Measurements from ENCODE around the gene PCNX2. TPM values are rescaled to one million over a fixed set of nuclear protein-coding genes. Genes with fewer than 3 reads are reported as not detected.

The PCNX2 gene
- total and polyA plus RNA-seq, 2 of the 8 experiments (the other 6 are each of a cell fraction or from before 2014, with no cell fraction given): 46.1 to 57.6 TPM

- H3K14ac ChIP-seq (ENCODE audit: insufficient read length): no peak overlapping the region
- DNase-seq (ENCODE audit: low read depth in 1 of 2, low spot score in 2 of 2): no peak
- no peak for FAIRE-seq
- no peak overlapping the region for H2BK15ac ChIP-seq (ENCODE audit: low read length)
- no peak overlapping the region for H2BK5ac ChIP-seq (ENCODE audit: low read depth, low read length)
- H3K23me2 ChIP-seq (ENCODE audit: low read depth, low read length): no peaks in the 10 kb centered on the region
- no peak overlapping the region for H4K8ac ChIP-seq (ENCODE audit: extremely low read depth, insufficient read depth, low read length)
- ChIA-PET CTCF (ENCODE audit: partially characterized antibody) (interaction anchor here (1.0 kb wide), 2 partner anchors 9 to 405 kb away, joined by 3 to 4 read pairs; no protein-coding TSS in a partner anchor), POLR2A (ENCODE audit: partially characterized antibody) (no interaction called here)
- no peaks in the 10 kb centered on the region for H3K79me1 ChIP-seq (ENCODE audit: low read depth, low read length)
- no peak overlapping the region for H2AK5ac ChIP-seq (ENCODE audit: low read depth, low read length)
- H4K5ac ChIP-seq (ENCODE audit: insufficient read length, low read depth, low read length): no peak overlapping the region
- H3K4me3 ChIP-seq (ENCODE audit: extremely low read depth in 1 of 4, insufficient read depth in 2 of 4, low read depth in 3 of 4, low read length in 4 of 4): no peak overlapping the region
- H4K91ac ChIP-seq (replicated peaks; ENCODE audit: insufficient read length, low read length): no peak overlapping the region
- no peaks in the 10 kb centered on the region for H3K9me3 ChIP-seq (ENCODE audit: insufficient read depth in 2 of 2, low read depth in 1 of 2, low read length in 1 of 2)
- no peak overlapping the region for H3K56ac ChIP-seq (replicated peaks; ENCODE audit: insufficient read length, low read depth, low read length)
- no peak overlapping the region for H3K4me2 ChIP-seq (ENCODE audit: insufficient read depth in 1 of 2, low read depth in 2 of 2, low read length in 2 of 2)
- H2BK20ac ChIP-seq (ENCODE audit: low read length): no peak overlapping the region
- no peak overlapping the region for H3K18ac ChIP-seq (ENCODE audit: extremely low read depth, low read length)
- no peaks in the 10 kb centered on the region; a peak in 2 of 8 replicates for H3K36me3 ChIP-seq (ENCODE audit: control insufficient read depth in 2 of 4, insufficient read depth in 4 of 4, low read length in 3 of 4)
- H2AFZ ChIP-seq (ENCODE audit: low read length): no peak overlapping the region
- no peaks in the 10 kb centered on the region for H3K79me2 ChIP-seq (ENCODE audit: control insufficient read depth in 1 of 2, insufficient read depth in 2 of 2, low read length in 2 of 2)
- no peaks in the 10 kb centered on the region for H3K27me3 ChIP-seq (replicated peaks in 1 of 4; ENCODE audit: control insufficient read depth in 3 of 4, extremely low read depth in 1 of 4, insufficient read depth in 3 of 4, low read length in 3 of 4)
- no peaks in the 10 kb centered on the region for H4K20me1 ChIP-seq (replicated peaks in 1 of 2; ENCODE audit: control insufficient read depth in 1 of 2, insufficient read depth in 2 of 2, low read length in 2 of 2)
- H3K9ac ChIP-seq (replicated peaks in 1 of 4; ENCODE audit: extremely low read depth in 1 of 4, low read depth in 3 of 4, low read length in 3 of 4): no peak overlapping the region
- no peak overlapping the region for H2BK12ac ChIP-seq (ENCODE audit: low read depth, low read length)
- H3K4me1 ChIP-seq (replicated peaks in 1 of 4; ENCODE audit: control insufficient read depth in 3 of 4, insufficient read depth in 4 of 4, low read length in 3 of 4): no peaks in the 10 kb centered on the region
- no peak overlapping the region for H3K27ac ChIP-seq (ENCODE audit: low read depth, low read length)
- no peak overlapping the region for H2BK120ac ChIP-seq (replicated peaks; ENCODE audit: low read depth, low read length)
- no peak overlapping the region for H3K23ac ChIP-seq (ENCODE audit: insufficient read length)
- H3K4ac ChIP-seq (replicated peaks; ENCODE audit: insufficient read length, low read depth, low read length): no peak overlapping the region
- TF ChIP-seq CTCF (IDR thresholded peaks at IDR 0.05; ENCODE audit: control extremely low read depth in 1 of 3, insufficient read depth in 1 of 3, low read depth in 1 of 3, low read length in 3 of 3): no peak
- no peak for TF ChIP-seq MAFK (IDR thresholded peaks at IDR 0.05; ENCODE audit: low read depth, low read length)
- no peak for TF ChIP-seq EGR1 (IDR thresholded peaks at IDR 0.05; ENCODE audit: borderline replicate concordance, low read depth, low read length)
- TF ChIP-seq ZNF274 (IDR thresholded peaks at IDR 0.05; ENCODE audit: borderline replicate concordance, extremely low read depth, low read length): no peak
- TF ChIP-seq TBP (IDR thresholded peaks at IDR 0.05; ENCODE audit: low read depth, low read length): no peak
- TF ChIP-seq HDAC2 (IDR thresholded peaks at IDR 0.05; ENCODE audit: borderline replicate concordance in 1 of 2, low read depth in 2 of 2, low read length in 2 of 2): no peak
- no peak for TF ChIP-seq KDM1A (IDR thresholded peaks at IDR 0.05; ENCODE audit: borderline replicate concordance, low read length)
- no peak for TF ChIP-seq JUN (IDR thresholded peaks at IDR 0.05; ENCODE audit: low read depth, low read length)
- no peak for TF ChIP-seq NRF1 (IDR thresholded peaks at IDR 0.05; ENCODE audit: low read depth, low read length)
- TF ChIP-seq RXRA (IDR thresholded peaks at IDR 0.05; ENCODE audit: insufficient read depth, low read depth, low read length): no peak
- TF ChIP-seq TCF12 (IDR thresholded peaks at IDR 0.05; ENCODE audit: low read depth, low read length): no peak
- no peak for TF ChIP-seq PHF8 (conservative IDR thresholded peaks at IDR 0.05; ENCODE audit: low read depth, low read length)
- TF ChIP-seq CTBP2 (IDR thresholded peaks at IDR 0.05; ENCODE audit: borderline replicate concordance, insufficient read depth, insufficient read length, low read length): no peak
Measured at GRCh38 chr1:233038581-233038980, 256.9 kb downstream of the PCNX2 start.
